Karpas-422 (cell line): ENCODE measurements around the gene KIAA0040. TPM values are rescaled to one million over a fixed set of nuclear protein-coding genes. Genes with fewer than 3 reads are reported as not detected.

Experiments
- DNase-seq: peaks from one replicate; pipeline ENCODE4 v3.0.0-alpha.2; 2015
- H2AFZ ChIP-seq: fragments of 200-600 bp; sonication (generic); 2 replicates; pipeline ENCODE4 v1.6.1; 2014; ENCODE audit warnings: antibody characterized with exemption, low read length, mixed read lengths
- H3K27ac ChIP-seq: fragments of 200-600 bp; sonication (generic); 2 replicates; pipeline ENCODE4 v1.5.1; 2014; ENCODE audit warnings: mild to moderate bottlenecking, low read length, moderate library complexity
- H3K27me3 ChIP-seq: fragments of 200-600 bp; sonication (generic); 2 replicates; pipeline ENCODE4 v1.6.1; 2014; ENCODE audit warnings: low read length, mixed read lengths
- H3K36me3 ChIP-seq: fragments of 200-600 bp; sonication (generic); 2 replicates; pipeline ENCODE4 v1.6.1; 2014; ENCODE audit warnings: low read length, mixed read lengths; ENCODE audit not compliant: insufficient read depth
- H3K4me1 ChIP-seq: fragments of 200-600 bp; sonication (generic); 2 replicates; pipeline ENCODE4 v1.6.1; 2014; ENCODE audit warnings: mild to moderate bottlenecking, low read length, mixed read lengths
- H3K4me2 ChIP-seq: fragments of 200-600 bp; sonication (generic); 2 replicates; pipeline ENCODE4 v1.6.1; 2014; ENCODE audit warnings: low read length, low read depth, mild to moderate bottlenecking; ENCODE audit not compliant: poor library complexity, severe bottlenecking
- H3K4me3 ChIP-seq: fragments of 200-600 bp; sonication (generic); 2 replicates; pipeline ENCODE4 v1.5.1; 2014; ENCODE audit warnings: mild to moderate bottlenecking, antibody characterized with exemption, low read length, mixed read lengths
- H3K79me2 ChIP-seq: fragments of 200-600 bp; sonication (generic); 2 replicates; pipeline ENCODE4 v1.6.1; 2014; ENCODE audit warnings: mild to moderate bottlenecking, low read length, mixed read lengths
- H3K9ac ChIP-seq: fragments of 200-600 bp; sonication (generic); 2 replicates; pipeline ENCODE4 v1.6.0; 2014; ENCODE audit warnings: low read length
- H3K9me2 ChIP-seq: fragments of 200-600 bp; sonication (generic), shearing (Covaris generic); replicated peaks from 2 replicates; pipeline ENCODE4 v1.6.0; 2014; ENCODE audit warnings: mild to moderate bottlenecking, low read length, moderate library complexity; ENCODE audit not compliant: insufficient read depth
- H3K9me3 ChIP-seq: fragments of 300-700, 200-600 bp; sonication (generic); 2 replicates; pipeline ENCODE4 v1.6.1; 2014; ENCODE audit warnings: low read length, mixed read lengths
- H4K20me1 ChIP-seq: fragments of 200-600 bp; sonication (generic); 2 replicates; pipeline ENCODE4 v1.6.1; 2014; ENCODE audit warnings: mild to moderate bottlenecking, antibody characterized with exemption, low read length, low read depth; ENCODE audit not compliant: insufficient read depth
- total RNA-seq: library from RNA; depleted of rRNA; stranded (reverse); fragments of >200 nt; shearing (Covaris generic); gene quantifications from 2 replicates; pipeline ENCODE4 v1.2.3, GENCODE V29; 2014; ENCODE audit warnings: low replicate concordance

The KIAA0040 gene
- total RNA-seq, 1 experiment from 2014 or later: 86.6 TPM

DNA sequence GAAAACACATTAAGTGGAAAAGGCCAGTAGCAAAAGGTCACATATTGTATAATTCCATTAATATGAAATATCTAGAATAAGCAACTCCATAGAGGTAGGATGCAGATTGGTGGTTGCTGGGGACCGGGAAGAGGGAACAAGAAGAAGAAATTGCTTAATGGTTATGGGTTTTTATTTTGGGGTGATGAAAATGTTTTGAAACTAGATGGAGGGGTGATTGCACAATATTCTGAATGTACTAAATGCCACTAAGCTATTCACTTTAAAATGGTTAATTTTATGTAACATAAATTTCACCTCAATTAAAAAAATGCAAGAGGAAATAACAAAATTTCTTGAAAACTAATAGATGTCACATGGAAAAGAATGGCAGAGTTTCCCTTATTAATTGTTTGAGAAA is 6.7 kb downstream of the KIAA0040 start:
- Histone ChIP-seq H3K79me2 (peaks cover 100% of the 10 kb centered on the region), H2AFZ (no peak overlapping the region), H4K20me1 (peaks cover 67% of the 10 kb centered on the region), H3K9me2 (no peaks in the 10 kb centered on the region), H3K27me3 (no peaks in the 10 kb centered on the region), H3K4me2 (peak overlapping the region; percentile 97), H3K4me3 (no peak overlapping the region), H3K36me3 (peaks cover 77% of the 10 kb centered on the region), H3K9me3 (no peaks in the 10 kb centered on the region), H3K9ac (no peak overlapping the region), H3K27ac (peak overlapping the region; percentile 60), H3K4me1 (peaks cover 100% of the 10 kb centered on the region)
- no peak for DNase-seq

DNA sequence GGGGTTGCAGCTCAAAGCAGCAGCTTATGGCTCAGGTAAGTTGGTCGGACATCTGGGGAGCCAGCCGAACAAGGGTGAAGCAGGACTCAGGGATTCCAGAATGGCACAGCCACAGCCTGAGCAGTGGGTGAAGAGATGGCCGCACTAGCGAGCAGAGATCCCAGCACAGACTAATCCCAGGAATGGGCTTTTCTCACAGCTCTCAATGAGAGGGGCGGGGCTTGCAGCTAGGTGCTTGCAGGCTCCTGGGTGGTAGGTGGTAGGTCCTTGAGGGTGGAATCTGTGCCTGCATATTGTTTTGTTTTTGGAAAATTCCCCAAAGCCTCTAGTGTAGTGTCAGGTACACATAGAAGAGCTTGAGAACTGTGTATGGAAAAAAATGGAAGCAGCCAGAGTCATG is 9.0 kb downstream of the KIAA0040 start:
- DNase-seq: no peak
- no peak overlapping the region for H3K4me3 ChIP-seq
- no peak overlapping the region for H3K9ac ChIP-seq
- H3K27ac ChIP-seq: peak overlapping the region; percentile 60
- H3K4me1 ChIP-seq: peaks cover 100% of the 10 kb centered on the region
- H3K27me3 ChIP-seq: no peaks in the 10 kb centered on the region
- peaks cover 71% of the 10 kb centered on the region for H4K20me1 ChIP-seq
- no peak overlapping the region for H2AFZ ChIP-seq
- H3K79me2 ChIP-seq: peaks cover 100% of the 10 kb centered on the region
- no peaks in the 10 kb centered on the region for H3K9me3 ChIP-seq
- H3K36me3 ChIP-seq: peaks cover 76% of the 10 kb centered on the region
- H3K9me2 ChIP-seq: no peaks in the 10 kb centered on the region
- H3K4me2 ChIP-seq: no peak overlapping the region

DNA sequence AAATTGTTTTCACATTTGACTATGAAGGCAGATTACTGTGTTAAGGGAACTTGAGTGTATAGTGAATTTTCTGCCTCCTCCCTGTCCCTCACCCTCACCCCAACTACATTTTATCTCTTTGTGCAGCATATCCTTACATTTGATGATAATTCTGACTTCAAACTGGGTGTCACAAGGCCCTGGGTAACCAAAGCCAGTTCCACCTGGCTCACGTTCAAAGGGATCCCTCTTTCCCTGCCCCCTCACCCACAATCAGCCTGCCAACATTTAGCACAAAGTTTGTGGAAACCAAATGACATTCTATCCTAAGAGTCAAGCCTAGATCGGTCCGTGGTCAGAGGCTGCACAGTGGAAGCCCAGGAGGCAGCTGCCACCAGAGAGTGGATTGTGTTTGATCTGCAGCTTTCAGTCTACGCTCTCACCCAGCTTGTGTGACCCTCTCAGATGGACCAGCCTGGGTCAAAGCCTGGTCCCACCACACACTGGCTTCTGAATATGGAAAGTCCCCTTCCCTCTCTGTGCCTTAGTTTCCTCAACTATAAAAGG is 10.3 kb downstream of the KIAA0040 start:
- Histone ChIP-seq H3K36me3 (peaks cover 76% of the 10 kb centered on the region), H3K79me2 (peaks cover 100% of the 10 kb centered on the region), H3K9ac (no peak overlapping the region), H3K9me2 (no peaks in the 10 kb centered on the region), H2AFZ (no peak overlapping the region), H3K4me2 (no peak overlapping the region), H3K4me3 (no peak overlapping the region), H3K4me1 (peaks cover 100% of the 10 kb centered on the region), H3K27ac (peak overlapping the region; percentile 29; the same call in 1 of the 2 replicates), H3K27me3 (no peaks in the 10 kb centered on the region), H3K9me3 (no peaks in the 10 kb centered on the region), H4K20me1 (peaks cover 61% of the 10 kb centered on the region)
- no peak for DNase-seq

DNA sequence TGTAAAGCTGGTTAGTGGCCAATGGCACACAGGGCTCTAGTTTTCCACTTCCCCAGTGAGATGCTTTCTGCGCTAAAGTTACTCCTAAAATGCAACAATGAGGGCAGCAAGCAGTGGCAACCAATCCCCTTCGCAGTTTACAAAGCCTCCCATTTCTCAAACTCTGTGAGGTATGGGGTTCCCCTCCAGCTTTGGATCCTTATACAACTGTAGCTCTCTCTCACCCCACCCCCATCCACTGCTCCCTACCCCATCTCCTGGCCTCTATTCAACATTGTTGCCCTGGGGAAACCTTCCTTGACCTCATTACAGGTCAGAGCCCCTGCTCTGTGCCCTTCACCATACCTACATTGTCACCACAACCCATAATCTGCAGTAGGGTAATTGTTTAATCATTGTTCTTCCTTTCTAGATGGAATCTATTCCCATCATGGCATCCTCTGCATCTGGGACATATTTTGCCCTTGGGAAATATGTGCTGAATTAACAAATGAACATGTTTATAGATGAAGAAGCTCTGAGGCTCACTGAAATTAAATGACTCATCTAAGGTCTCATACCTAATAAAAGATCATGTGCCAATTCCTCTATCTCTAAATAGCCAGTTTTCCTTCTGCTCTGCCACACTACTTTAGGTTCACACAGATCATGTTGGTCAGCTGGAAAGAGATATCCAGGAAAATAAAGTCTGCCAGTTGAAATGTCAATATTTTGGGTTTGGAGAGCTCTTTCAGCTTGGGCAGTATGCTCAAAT is 12.6 kb downstream of the KIAA0040 start:
- H3K4me1 ChIP-seq: peaks cover 93% of the 10 kb centered on the region
- H3K4me2 ChIP-seq: peak overlapping the region; percentile 14
- peak overlapping the region; percentile 52 for H3K27ac ChIP-seq
- DNase-seq: no peak
- no peak overlapping the region for H3K4me3 ChIP-seq
- H3K79me2 ChIP-seq: peaks cover 92% of the 10 kb centered on the region
- H4K20me1 ChIP-seq: peaks cover 49% of the 10 kb centered on the region
- H3K27me3 ChIP-seq: no peaks in the 10 kb centered on the region
- H3K9me2 ChIP-seq: no peaks in the 10 kb centered on the region
- no peak overlapping the region for H3K9ac ChIP-seq
- peaks cover 67% of the 10 kb centered on the region for H3K36me3 ChIP-seq
- no peak overlapping the region for H2AFZ ChIP-seq
- H3K9me3 ChIP-seq: no peaks in the 10 kb centered on the region

DNA sequence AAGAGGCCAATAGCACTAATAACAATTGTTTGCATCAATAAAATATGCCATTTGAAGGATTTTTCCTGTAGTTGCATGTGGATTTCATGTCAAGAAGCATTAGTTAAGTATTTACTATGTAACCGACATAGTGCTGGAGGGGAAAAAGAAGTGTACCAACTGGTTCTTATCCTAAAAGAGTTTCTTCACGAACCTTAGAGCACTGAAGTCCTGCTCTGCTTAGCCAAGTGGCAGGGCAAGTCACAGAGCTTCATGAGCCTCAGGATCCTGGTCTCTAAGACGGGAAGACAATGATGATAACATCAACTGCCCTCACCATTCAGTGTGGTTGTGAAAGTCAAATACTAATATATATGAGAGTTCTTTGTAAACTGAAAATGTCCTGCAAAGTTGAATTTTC is 14.1 kb downstream of the KIAA0040 start:
- Histone ChIP-seq H3K27ac (peak overlapping the region; percentile 46), H3K36me3 (peaks cover 65% of the 10 kb centered on the region)

DNA sequence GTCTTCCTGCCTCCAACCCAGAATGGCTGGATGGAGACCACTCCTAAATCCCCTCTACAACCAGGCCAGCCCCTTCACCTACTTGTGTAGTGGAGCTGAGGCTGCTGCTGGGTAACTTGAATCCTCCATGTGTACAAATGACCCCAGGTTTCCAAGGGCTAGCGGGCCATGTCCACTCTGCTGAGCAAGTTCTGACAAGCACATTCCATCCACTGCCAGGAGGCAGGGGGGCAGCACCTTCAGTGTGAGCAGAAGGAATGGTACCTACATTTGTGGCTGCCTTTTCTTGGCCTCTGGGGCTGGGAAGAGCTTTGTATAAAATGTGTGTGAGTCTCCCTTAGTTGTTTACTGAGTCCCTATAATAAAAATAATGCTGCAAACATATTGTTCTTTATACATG is 14.5 kb downstream of the KIAA0040 start:
- H4K20me1 ChIP-seq: peaks cover 39% of the 10 kb centered on the region
- peaks cover 68% of the 10 kb centered on the region for H3K36me3 ChIP-seq
- no peaks in the 10 kb centered on the region for H3K27me3 ChIP-seq
- peaks cover 92% of the 10 kb centered on the region for H3K79me2 ChIP-seq
- no peaks in the 10 kb centered on the region for H3K9me3 ChIP-seq
- H3K4me3 ChIP-seq: no peak overlapping the region
- H2AFZ ChIP-seq: no peak overlapping the region
- H3K27ac ChIP-seq: peak overlapping the region; percentile 46
- no peak overlapping the region for H3K4me2 ChIP-seq
- no peak for DNase-seq
- H3K9me2 ChIP-seq: no peaks in the 10 kb centered on the region
- peaks cover 87% of the 10 kb centered on the region for H3K4me1 ChIP-seq
- no peak overlapping the region for H3K9ac ChIP-seq

More for the DNA sequence above, 14.1 kb downstream of the KIAA0040 start:
- Histone ChIP-seq H3K4me2 (no peak overlapping the region), H3K4me3 (no peak overlapping the region), H3K27me3 (no peaks in the 10 kb centered on the region), H3K9me3 (no peaks in the 10 kb centered on the region), H4K20me1 (peaks cover 38% of the 10 kb centered on the region), H3K9ac (no peak overlapping the region), H3K79me2 (peaks cover 92% of the 10 kb centered on the region), H3K9me2 (no peaks in the 10 kb centered on the region), H3K4me1 (peaks cover 91% of the 10 kb centered on the region), H2AFZ (no peak overlapping the region)
- DNase-seq: no peak

DNA sequence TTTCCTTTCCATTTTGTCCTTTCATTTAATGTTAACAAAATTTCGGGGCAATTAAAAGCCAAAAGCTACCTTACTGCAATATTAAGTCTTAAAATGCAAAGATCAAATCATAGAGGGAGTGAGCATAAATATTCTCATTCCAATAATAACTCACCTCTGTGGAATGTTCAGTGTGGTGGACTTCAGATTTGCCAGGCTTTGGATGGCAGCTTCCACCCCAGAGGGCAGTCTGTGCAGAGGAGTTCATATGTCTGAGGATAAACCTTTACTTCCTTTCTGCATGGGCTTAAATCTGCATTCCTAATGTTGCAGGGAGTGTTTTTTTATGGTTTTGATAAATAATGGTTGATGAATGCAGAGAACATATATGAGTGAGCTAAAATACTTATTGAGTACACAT is 16.3 kb downstream of the KIAA0040 start:
- peaks cover 75% of the 10 kb centered on the region for H3K36me3 ChIP-seq
- no peak overlapping the region for H3K9ac ChIP-seq
- peaks cover 26% of the 10 kb centered on the region; the same call in 1 of the 2 replicates for H4K20me1 ChIP-seq

DNA sequence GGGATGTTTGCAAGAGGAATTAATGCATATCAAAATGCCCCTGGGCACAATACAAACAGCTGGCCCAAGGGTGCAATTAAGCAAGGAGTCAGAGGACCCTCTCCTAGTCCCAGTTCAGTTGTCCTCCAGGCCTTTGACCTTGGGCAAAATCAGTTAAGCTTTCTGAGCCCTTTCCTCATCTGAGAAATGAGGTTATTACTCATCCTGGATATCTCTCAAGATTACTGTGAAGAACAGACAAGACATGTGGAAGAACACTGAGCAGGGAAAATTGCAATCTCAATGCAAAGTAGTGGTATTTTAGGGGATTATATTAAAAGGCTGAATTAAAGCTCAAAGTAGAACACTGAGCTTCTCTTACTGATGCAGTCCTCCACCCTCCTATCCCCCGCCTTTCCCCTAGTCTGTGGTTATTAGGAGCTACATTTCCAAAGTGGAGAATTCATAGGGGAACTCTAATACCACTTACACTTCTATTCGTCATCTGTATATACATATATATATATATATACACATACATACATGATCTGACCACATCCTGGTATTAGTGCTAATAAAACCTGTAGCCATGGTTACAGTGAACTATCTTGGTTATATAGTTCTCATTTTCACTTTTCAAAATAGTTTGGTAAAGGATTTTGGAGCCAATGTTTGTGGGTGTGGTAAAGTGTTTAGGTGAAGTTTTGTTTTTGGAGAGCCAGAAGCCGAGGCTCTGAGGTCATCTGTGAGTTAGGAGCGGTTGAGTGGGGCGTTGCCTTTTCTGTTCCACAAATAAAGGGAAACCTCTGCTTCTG is 18.1 kb downstream of the KIAA0040 start:
- Histone ChIP-seq H3K4me2 (peak overlapping the region; percentile 58), H3K27ac (peak overlapping the region; percentile 86)

More for the DNA sequence above, 16.3 kb downstream of the KIAA0040 start:
- H3K4me1 ChIP-seq: peaks cover 69% of the 10 kb centered on the region
- no peaks in the 10 kb centered on the region for H3K9me2 ChIP-seq
- peak overlapping the region; percentile 55 for H3K27ac ChIP-seq
- no peaks in the 10 kb centered on the region for H3K9me3 ChIP-seq
- H3K79me2 ChIP-seq: peaks cover 92% of the 10 kb centered on the region
- no peak for DNase-seq
- no peak overlapping the region for H3K4me3 ChIP-seq
- H3K27me3 ChIP-seq: no peaks in the 10 kb centered on the region
- H2AFZ ChIP-seq: no peak overlapping the region
- H3K4me2 ChIP-seq: peak overlapping the region; percentile 29

More for the DNA sequence above, 18.1 kb downstream of the KIAA0040 start:
- H3K27me3 ChIP-seq: no peaks in the 10 kb centered on the region
- peak overlapping the region; percentile 43 for H3K9ac ChIP-seq
- peaks cover 52% of the 10 kb centered on the region for H3K4me1 ChIP-seq
- H2AFZ ChIP-seq: no peak overlapping the region
- H4K20me1 ChIP-seq: peaks cover 36% of the 10 kb centered on the region
- peak; percentile 76 for DNase-seq
- peaks cover 80% of the 10 kb centered on the region for H3K36me3 ChIP-seq
- H3K9me2 ChIP-seq: no peaks in the 10 kb centered on the region
- H3K4me3 ChIP-seq: peak overlapping the region; percentile 5; the same call in 1 of the 2 replicates
- H3K9me3 ChIP-seq: no peaks in the 10 kb centered on the region
- H3K79me2 ChIP-seq: peaks cover 92% of the 10 kb centered on the region
